ENCODE results near the gene ZNF738. TPM values are rescaled to one million over a fixed set of nuclear protein-coding genes. Genes with fewer than 3 reads are reported as not detected.

Gene ZNF738
- total RNA-seq, 2 donors from 2014 or later: 16.9 to 28.2 TPM

- Mint-ChIP-seq H3K4me3 (no peak overlapping the region), H3K9me3 (peaks cover 2 to 12% of the 10 kb centered on the region in 2 donors), H3K27ac (no peak overlapping the region), H3K27me3 (ENCODE audit: low read depth) (no peaks in the 10 kb centered on the region), H3K4me1 (ENCODE audit: low read depth) (peaks cover 6% of the 10 kb centered on the region), H3K36me3 (ENCODE audit: insufficient read depth in 2 of 2) (peaks cover 8 to 15% of the 10 kb centered on the region in 2 donors)
- DNase-seq (no peak), ATAC-seq (replicated peaks in 1 of 2) (no peak)
These were observed 6.0 kb upstream of the ZNF738 start for GRCh38 chr19:21352830-21353229.

GRCh38 chr19:21362291-21362690, 3.5 kb downstream of the ZNF738 start:
- ATAC-seq (replicated peaks in 1 of 2) (no peak), DNase-seq (no peak)
- Mint-ChIP-seq H3K27ac (no peak overlapping the region), H3K9me3 (peaks cover under 1 to 6% of the 10 kb centered on the region in 2 donors), H3K4me3 (no peak overlapping the region), H3K36me3 (ENCODE audit: insufficient read depth in 2 of 2) (peaks cover 28 to 47% of the 10 kb centered on the region in 2 donors), H3K4me1 (ENCODE audit: low read depth) (peaks cover 10% of the 10 kb centered on the region), H3K27me3 (ENCODE audit: low read depth) (no peaks in the 10 kb centered on the region)

- DNase-seq: no peak
- Mint-ChIP-seq H3K36me3 (ENCODE audit: insufficient read depth in 2 of 2) (peaks cover 37 to 67% of the 10 kb centered on the region in 2 donors), H3K9me3 (peaks cover 22 to 35% of the 10 kb centered on the region in 2 donors), H3K27ac (no peak overlapping the region), H3K4me1 (ENCODE audit: low read depth) (no peaks in the 10 kb centered on the region), H3K27me3 (ENCODE audit: low read depth) (no peaks in the 10 kb centered on the region), H3K4me3 (no peak overlapping the region)
- no peak for ATAC-seq (replicated peaks in 1 of 2)
These were observed 25.3 kb downstream of the ZNF738 start for GRCh38 chr19:21383980-21384582.

- Mint-ChIP-seq H3K27ac (no peak overlapping the region), H3K4me3 (peak overlapping the region; percentile 20 to 65), H3K36me3 (ENCODE audit: insufficient read depth in 2 of 2) (peaks cover 19 to 43% of the 10 kb centered on the region in 2 donors), H3K9me3 (peaks cover 7 to 10% of the 10 kb centered on the region in 2 donors), H3K27me3 (ENCODE audit: low read depth) (no peaks in the 10 kb centered on the region), H3K4me1 (ENCODE audit: low read depth) (peaks cover 23% of the 10 kb centered on the region)
- ATAC-seq (replicated peaks in 1 of 2) (no peak), DNase-seq (peak in 1 of 2 donors; percentile 1)
These were observed 37.3 kb downstream of the ZNF738 start for GRCh38 chr19:21396121-21396520.

GRCh38 chr19:21396893-21397572, 38.2 kb downstream of the ZNF738 start, which contains the start of gene ZNF493:
Gene ZNF493, plus strand, starts transcription at chr19:21397133. Its CDS starts 105 bp downstream, at chr19:21397238.
- ATAC-seq (replicated peaks in 1 of 2): peak; percentile 100
- peaks cover 24% of the 10 kb centered on the region for H3K4me1 Mint-ChIP-seq (ENCODE audit: low read depth)
- H3K27ac Mint-ChIP-seq: peak within 1 kb of the TSS; percentile 11
- peak within 1 kb of the TSS; percentile 95 to 98 for H3K4me3 Mint-ChIP-seq
- no peaks in the 10 kb centered on the region for H3K27me3 Mint-ChIP-seq (ENCODE audit: low read depth)
- peaks cover 7 to 10% of the 10 kb centered on the region in 2 donors for H3K9me3 Mint-ChIP-seq
- DNase-seq: peak; percentile 89 to 92
- H3K36me3 Mint-ChIP-seq (ENCODE audit: insufficient read depth in 2 of 2): peaks cover 17 to 40% of the 10 kb centered on the region in 2 donors

GRCh38 chr19:21398851-21399250, 40.1 kb downstream of the ZNF738 start:
- Mint-ChIP-seq H3K36me3 (ENCODE audit: insufficient read depth in 2 of 2) (peaks cover 18 to 52% of the 10 kb centered on the region in 2 donors), H3K4me3 (peak overlapping the region; percentile 37), H3K4me1 (ENCODE audit: low read depth) (peaks cover 24% of the 10 kb centered on the region), H3K27me3 (ENCODE audit: low read depth) (no peaks in the 10 kb centered on the region), H3K27ac (peak overlapping the region; percentile 31), H3K9me3 (peaks cover 3 to 7% of the 10 kb centered on the region in 2 donors)
- ATAC-seq (replicated peaks in 1 of 2): no peak
- DNase-seq: no peak

- ATAC-seq (replicated peaks in 1 of 2) (no peak), DNase-seq (no peak)
- peaks cover 0 to 6% of the 10 kb centered on the region in 2 donors for H3K9me3 Mint-ChIP-seq
- no peak overlapping the region for H3K4me3 Mint-ChIP-seq
- no peak overlapping the region for H3K27ac Mint-ChIP-seq
- H3K27me3 Mint-ChIP-seq (ENCODE audit: low read depth): no peaks in the 10 kb centered on the region
- peaks cover 23% of the 10 kb centered on the region for H3K4me1 Mint-ChIP-seq (ENCODE audit: low read depth)
- H3K36me3 Mint-ChIP-seq (ENCODE audit: insufficient read depth in 2 of 2): peaks cover 18 to 64% of the 10 kb centered on the region in 2 donors
These were observed 43.6 kb downstream of the ZNF738 start for GRCh38 chr19:21402303-21402985.

- Mint-ChIP-seq H3K4me1 (ENCODE audit: low read depth) (no peaks in the 10 kb centered on the region), H3K4me3 (no peak overlapping the region), H3K9me3 (peaks cover 5 to 12% of the 10 kb centered on the region in 2 donors), H3K36me3 (ENCODE audit: insufficient read depth in 2 of 2) (peaks cover 30 to 77% of the 10 kb centered on the region in 2 donors), H3K27ac (no peak overlapping the region), H3K27me3 (ENCODE audit: low read depth) (no peaks in the 10 kb centered on the region)
- ATAC-seq (replicated peaks in 1 of 2) (no peak), DNase-seq (no peak)
These were observed 51.4 kb downstream of the ZNF738 start for GRCh38 chr19:21410166-21410565.

GRCh38 chr19:21422244-21422643, 63.4 kb downstream of the ZNF738 start:
- ATAC-seq (replicated peaks in 1 of 2) (no peak), DNase-seq (no peak)
- peaks cover 29 to 32% of the 10 kb centered on the region in 2 donors for H3K9me3 Mint-ChIP-seq
- H3K27me3 Mint-ChIP-seq (ENCODE audit: low read depth): no peaks in the 10 kb centered on the region
- peaks cover 36 to 71% of the 10 kb centered on the region in 2 donors for H3K36me3 Mint-ChIP-seq (ENCODE audit: insufficient read depth in 2 of 2)
- no peak overlapping the region for H3K27ac Mint-ChIP-seq
- no peaks in the 10 kb centered on the region for H3K4me1 Mint-ChIP-seq (ENCODE audit: low read depth)
- no peak overlapping the region for H3K4me3 Mint-ChIP-seq

GRCh38 chr19:21423057-21424041, 64.5 kb downstream of the ZNF738 start:
- Mint-ChIP-seq H3K4me3 (no peak overlapping the region), H3K36me3 (ENCODE audit: insufficient read depth in 2 of 2) (peaks cover 30 to 61% of the 10 kb centered on the region in 2 donors), H3K4me1 (ENCODE audit: low read depth) (no peaks in the 10 kb centered on the region), H3K9me3 (peaks cover 27 to 29% of the 10 kb centered on the region in 2 donors), H3K27me3 (ENCODE audit: low read depth) (no peaks in the 10 kb centered on the region), H3K27ac (no peak overlapping the region)
- no peak for ATAC-seq (replicated peaks in 1 of 2)
- DNase-seq: no peak

All from activated T-cell treated with anti-CD3 and anti-CD28 coated beads, Interleukin-2, amount 50 U/mL, for 72 hours (primary cell).